IMR-90 (cell line): ENCODE results near the gene GPR17. TPM values are rescaled to one million over a fixed set of nuclear protein-coding genes. Genes with fewer than 3 reads are reported as not detected.
A peak's percentile ranks its signal among the peaks of the same experiment; 100 is the strongest.

ENCODE experiments used
- ATAC-seq: fragments of 200-7000 bp; cut with Tn5 transposase; 2 replicates; pipeline ENCODE4 v1.9.1; 2020; ENCODE audit warnings: low read depth, mild to moderate bottlenecking, moderate library complexity
- BruUV-seq: library from RNA; stranded (reverse); fragments of 400-500 nt; replicated peaks from 2 replicates; lab custom pipeline; 2021; lab: Mats Ljungman, UMichigan
- CTCF ChIA-PET: fragments of 300-600 bp; formaldehyde crosslinking; extraction: SDS; loops from one replicate; lab custom pipeline; 2021; ENCODE audit warnings: antibody characterized with exemption; lab: Yijun Ruan, JAX
- POLR2A ChIA-PET: fragments of 300-600 bp; sonication (Branson Sonifier 250); formaldehyde crosslinking; loops from one replicate; lab custom pipeline; 2022; ENCODE audit warnings: antibody characterized with exemption; ENCODE audit not compliant: unreplicated experiment; lab: Charles Lee
- DNase-seq: peaks from one replicate; pipeline ENCODE4 v3.0.0; 2013
- H2AFZ ChIP-seq: replicated peaks from 2 replicates; pipeline ENCODE3; 2013; ENCODE audit warnings: low read length, mild to moderate bottlenecking; ENCODE audit not compliant: poor library complexity
- H2AK5ac ChIP-seq: 2 replicates; pipeline ENCODE4 v1.6.1; 2013; ENCODE audit warnings: low read depth, low read length, inconsistent platforms
- H2AK9ac ChIP-seq: replicated peaks from 2 replicates; pipeline ENCODE3; 2013; ENCODE audit warnings: mild to moderate bottlenecking, low read depth, low read length, moderate library complexity; ENCODE audit not compliant: poor library complexity
- H2BK120ac ChIP-seq: 2 replicates; pipeline ENCODE4 v1.6.1; 2013; ENCODE audit warnings: low read depth, low read length, inconsistent platforms
- H2BK15ac ChIP-seq: 3 replicates; pipeline ENCODE4 v1.6.1; 2013; ENCODE audit warnings: low read depth, low read length, inconsistent platforms
- H2BK20ac ChIP-seq: 2 replicates; pipeline ENCODE4 v1.6.1; 2013; ENCODE audit warnings: low read depth, mild to moderate bottlenecking, inconsistent platforms, low read length, moderate library complexity
- H2BK5ac ChIP-seq: 2 replicates; pipeline ENCODE4 v1.6.1; 2013; ENCODE audit warnings: mild to moderate bottlenecking, low read depth, low read length, inconsistent platforms; ENCODE audit not compliant: poor library complexity, severe bottlenecking
- H3K14ac ChIP-seq: replicated peaks from 2 replicates; pipeline ENCODE4 v1.6.1; 2013; ENCODE audit warnings: low read depth, low read length, inconsistent platforms
- H3K18ac ChIP-seq: 2 replicates; pipeline ENCODE4 v1.6.1; 2013; ENCODE audit warnings: low read depth, low read length, control low read depth
- H3K23ac ChIP-seq: 2 replicates; pipeline ENCODE4 v1.6.1; 2013; ENCODE audit warnings: low read depth, low read length, inconsistent platforms
- H3K27ac ChIP-seq: 2 replicates; pipeline ENCODE4 v1.5.1; 2013; ENCODE audit warnings: mild to moderate bottlenecking, control low read depth, low read length; ENCODE audit not compliant: insufficient read depth
- H3K27me3 ChIP-seq: 2 replicates; pipeline ENCODE4 v1.6.1; 2013; ENCODE audit warnings: low read length; ENCODE audit not compliant: control insufficient read depth, insufficient read depth
- H3K36me3 ChIP-seq: 2 replicates; pipeline ENCODE4 v1.6.1; 2013; ENCODE audit warnings: low read length, mixed read lengths; ENCODE audit not compliant: control insufficient read depth, insufficient read depth
- H3K4ac ChIP-seq: 2 replicates; pipeline ENCODE4 v1.6.1; 2013; ENCODE audit warnings: low read depth, low read length, inconsistent platforms
- H3K4me1 ChIP-seq: 2 replicates; pipeline ENCODE4 v1.6.1; 2013; ENCODE audit warnings: low read length, mixed read lengths; ENCODE audit not compliant: control insufficient read depth, insufficient read depth
- H3K4me2 ChIP-seq: 2 replicates; pipeline ENCODE4 v1.6.1; 2013; ENCODE audit warnings: low read depth, mild to moderate bottlenecking, control low read depth, low read length, moderate library complexity
- H3K4me3 ChIP-seq: 2 replicates; pipeline ENCODE4 v1.5.1; 2013; ENCODE audit warnings: low read depth, mild to moderate bottlenecking, control low read depth, low read length, moderate library complexity; ENCODE audit not compliant: insufficient read depth
- H3K56ac ChIP-seq: 2 replicates; pipeline ENCODE4 v1.6.1; 2013; ENCODE audit warnings: low read length, inconsistent platforms; ENCODE audit not compliant: insufficient read depth; ENCODE audit errors: extremely low read depth
- H3K79me1 ChIP-seq, 2 experiments: 2 replicates each; pipeline ENCODE4 v1.6.1; 2013; ENCODE audit warnings: low read length in 2 of 2, inconsistent platforms in 1 of 2, low read depth in 1 of 2
- H3K9ac ChIP-seq: 2 replicates; pipeline ENCODE4 v1.6.1; 2013; ENCODE audit warnings: low read depth, low read length, control low read depth
- H3K9me1 ChIP-seq: 2 replicates; pipeline ENCODE4 v1.6.1; 2013; ENCODE audit warnings: low read length, inconsistent platforms; ENCODE audit not compliant: insufficient read depth
- H3K9me3 ChIP-seq: 2 replicates; pipeline ENCODE4 v1.6.1; 2013; ENCODE audit warnings: low read length; ENCODE audit not compliant: control insufficient read depth, insufficient read depth
- H4K20me1 ChIP-seq: 2 replicates; pipeline ENCODE4 v1.6.1; 2013; ENCODE audit warnings: low read length, inconsistent platforms; ENCODE audit not compliant: insufficient read depth
- H4K5ac ChIP-seq: 2 replicates; pipeline ENCODE4 v1.6.1; 2013; ENCODE audit warnings: mild to moderate bottlenecking, low read depth, low read length, control low read depth
- H4K8ac ChIP-seq, 2 experiments: 2 replicates each; pipeline ENCODE4 v1.6.1; 2013; ENCODE audit warnings: low read depth in 2 of 2, low read length in 2 of 2, control low read depth in 1 of 2, inconsistent platforms in 1 of 2
- H4K91ac ChIP-seq: 2 replicates; pipeline ENCODE4 v1.6.1; 2013; ENCODE audit warnings: low read depth, low read length, inconsistent platforms; ENCODE audit not compliant: insufficient read depth
- CEBPB ChIP-seq: IDR thresholded peaks from 2 replicates; pipeline ENCODE4 v1.6.1; 2012; ENCODE audit warnings: low read depth, low read length, improper control_type of control experiment
- FOS ChIP-seq: fragments of 150-350 bp; IDR thresholded peaks from 2 replicates; pipeline ENCODE4 v1.6.1; 2016; ENCODE audit warnings: low read depth, low read length
- RCOR1 ChIP-seq: IDR thresholded peaks from 2 replicates; pipeline ENCODE4 v1.6.1; 2012; ENCODE audit warnings: mild to moderate bottlenecking, low read length, improper control_type of control experiment; ENCODE audit not compliant: insufficient replicate concordance
- RFX5 ChIP-seq: IDR thresholded peaks from 2 replicates; pipeline ENCODE4 v1.8.0; 2012; ENCODE audit warnings: low read depth, mild to moderate bottlenecking, low read length, moderate library complexity
- WGBS, 2 experiments: methylation state at CpG; one replicate each; pipeline versions ENCODE4 v1.1.5 to v1.1.7; 2013; ENCODE audit warnings: missing lambda C conversion rate in 2 of 2; ENCODE audit not compliant: insufficient read length in 1 of 2; ENCODE audit errors: extremely low coverage in 2 of 2; 5-methylcytosine and 5-hydroxymethylcytosine counted together
- dilution Hi-C: fragments of 300-500 bp; cut with HindIII; formaldehyde crosslinking; loops from one replicate; pipeline ENCODE4 v1.14.3; 2018; ENCODE audit warnings: low sequenced_read_pairs; ENCODE audit not compliant: unreplicated experiment
- in situ Hi-C: fragments of 300-500 bp; cut with MboI; formaldehyde crosslinking; loops from 3 replicates; pipeline ENCODE4 v1.14.3; 2019; ENCODE audit warnings: low sequenced_read_pairs, inconsistent platforms, mixed read lengths
- intact Hi-C: fragments of 100-400 bp; cut with micrococcal nuclease; formaldehyde crosslinking; loops from 2 replicates; pipeline ENCODE4 v1.10.0; 2022
- polyA plus RNA-seq, 3 experiments: library from polyadenylated mRNA; depleted of rRNA; stranded (reverse); fragments of >200 nt; gene quantifications; 2 replicates each; pipeline ENCODE4 v1.2.3, GENCODE V29; 2012; ENCODE audit warnings: low replicate concordance in 1 of 3
- total RNA-seq: library from RNA; depleted of rRNA; stranded (reverse); fragments of >200 nt; gene quantifications from 2 replicates; pipeline ENCODE4 v1.2.3, GENCODE V29; 2012

Gene GPR17
- total and polyA plus RNA-seq, 2 of the 4 experiments (the other 2 are of a cell fraction): not detected

- Histone ChIP-seq H3K9me1 (peaks cover 22% of the 10 kb centered on the region), H3K27ac (peak overlapping the region; percentile 21; the same call in 1 of the 2 replicates), H3K4me2 (peak overlapping the region; percentile 79), H4K8ac (peak overlapping the region; percentile 66 to 87; a peak in 3 of 4 replicates), H4K5ac (peak overlapping the region; percentile 62), H4K91ac (peak overlapping the region; percentile 63), H3K4me3 (peak overlapping the region; percentile 84), H2BK5ac (peak overlapping the region; percentile 31), H4K20me1 (peaks cover 41% of the 10 kb centered on the region), H3K23ac (peak overlapping the region; percentile 83), H3K4ac (peak overlapping the region; percentile 74), H2AK5ac (peak overlapping the region; percentile 63), H3K56ac (peak overlapping the region; percentile 26; the same call in 1 of the 2 replicates), H3K79me1 (peaks cover 6 to 41% of the 10 kb centered on the region in 2 experiments; a peak in 3 of 4 replicates), H3K27me3 (peaks cover 17% of the 10 kb centered on the region), H3K4me1 (peaks cover 7% of the 10 kb centered on the region; the same call in 1 of the 2 replicates), H3K14ac (peak overlapping the region; percentile 66), H2AK9ac (peak overlapping the region; percentile 96), H3K36me3 (no peaks in the 10 kb centered on the region), H2BK20ac (no peak overlapping the region; the same call in 1 of the 2 replicates), H2BK15ac (no peak overlapping the region), H3K9ac (peak overlapping the region; percentile 72), H2AFZ (peak overlapping the region; percentile 91), H3K9me3 (no peaks in the 10 kb centered on the region), H3K18ac (peak overlapping the region; percentile 54; the same call in 1 of the 2 replicates), H2BK120ac (peak overlapping the region; percentile 17)
- in situ Hi-C loops: no loop called here
- dilution Hi-C loops: no loop called here
- peak; percentile 57 for ATAC-seq
- ChIA-PET CTCF (no interaction called here), POLR2A (no interaction called here)
- no peak for DNase-seq
- intact Hi-C loops: loop anchor here (2.0 kb wide), 1 partner anchor 166 kb away; no protein-coding TSS in a partner anchor
- WGBS, 2 experiments: 23% methylated on average over 24 of the region's 72 CpGs; no CpG with 5 or more reads in 1 of the 2 experiments
- no peak for TF ChIP-seq RFX5
- no peak for TF ChIP-seq FOS
- TF ChIP-seq CEBPB: no peak
- no peak for TF ChIP-seq RCOR1
- BruUV-seq: no TSS peak
These were observed 28.6 kb downstream of the GPR17 start for GRCh38 chr2:127674241-127675209.
